Uterus (tissue), 2 donors: ENCODE measurements around the gene TRPV2.
"Not testable (repeated sequence)": the region's sequence is repeated elsewhere in the genome, so short reads cannot be mapped to it uniquely, and the experiment has no call there.

Source experiments
- POLR2A ChIP-seq, 2 donors: fragments of 450-650 bp; IDR thresholded peaks; one replicate each; pipeline ENCODE4 v1.6.1; 2016; ENCODE audit warnings: antibody characterized with exemption in 2 of 2, mild to moderate bottlenecking in 1 of 2, moderate library complexity in 1 of 2
- TF ChIP-seq, protein P1 (sequence below), 4 experiments: fragments of 200-600 bp in 2 of 4; fragments of 450-650 bp in 2 of 4; sonication (generic) in 2 of 4; IDR thresholded peaks; one replicate each; pipeline ENCODE4 v1.5.1; 2016 to 2019; ENCODE audit warnings: antibody characterized with exemption in 4 of 4, mild to moderate bottlenecking in 2 of 4, moderate library complexity in 1 of 4

DNA sequence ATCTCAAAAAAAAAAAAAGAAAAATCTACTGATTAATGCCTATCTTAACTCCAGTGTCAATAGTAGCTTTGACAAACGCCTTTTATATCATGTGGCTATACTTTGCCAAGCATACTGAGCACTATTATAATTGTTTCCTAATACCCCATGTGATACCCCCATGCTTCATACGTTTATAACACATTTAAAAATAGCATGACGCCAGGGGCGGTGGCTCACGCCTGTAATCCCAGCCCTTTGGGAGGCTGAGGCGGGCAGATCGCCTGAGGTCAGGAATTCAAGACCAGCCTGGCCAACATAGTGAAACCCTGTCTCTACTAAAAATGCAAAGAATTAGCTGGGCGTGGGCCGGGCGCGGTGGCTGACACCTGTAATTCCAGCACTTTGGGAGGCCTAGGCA is 22.9 kb upstream of the TRPV2 start:
- TF ChIP-seq, protein P1, sequence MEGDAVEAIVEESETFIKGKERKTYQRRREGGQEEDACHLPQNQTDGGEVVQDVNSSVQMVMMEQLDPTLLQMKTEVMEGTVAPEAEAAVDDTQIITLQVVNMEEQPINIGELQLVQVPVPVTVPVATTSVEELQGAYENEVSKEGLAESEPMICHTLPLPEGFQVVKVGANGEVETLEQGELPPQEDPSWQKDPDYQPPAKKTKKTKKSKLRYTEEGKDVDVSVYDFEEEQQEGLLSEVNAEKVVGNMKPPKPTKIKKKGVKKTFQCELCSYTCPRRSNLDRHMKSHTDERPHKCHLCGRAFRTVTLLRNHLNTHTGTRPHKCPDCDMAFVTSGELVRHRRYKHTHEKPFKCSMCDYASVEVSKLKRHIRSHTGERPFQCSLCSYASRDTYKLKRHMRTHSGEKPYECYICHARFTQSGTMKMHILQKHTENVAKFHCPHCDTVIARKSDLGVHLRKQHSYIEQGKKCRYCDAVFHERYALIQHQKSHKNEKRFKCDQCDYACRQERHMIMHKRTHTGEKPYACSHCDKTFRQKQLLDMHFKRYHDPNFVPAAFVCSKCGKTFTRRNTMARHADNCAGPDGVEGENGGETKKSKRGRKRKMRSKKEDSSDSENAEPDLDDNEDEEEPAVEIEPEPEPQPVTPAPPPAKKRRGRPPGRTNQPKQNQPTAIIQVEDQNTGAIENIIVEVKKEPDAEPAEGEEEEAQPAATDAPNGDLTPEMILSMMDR (IDR thresholded peaks at IDR 0.05) = not testable (repeated sequence)
- not testable (repeated sequence) for TF ChIP-seq POLR2A (IDR thresholded peaks at IDR 0.05)
